SKM-1 treated with dmso at 0.1 percent for 144 hours (cell line): ENCODE data around the gene FERMT2.

Source experiments
- DNase-seq: peaks from one replicate; lab custom pipeline; 2025; ENCODE audit not compliant: unreplicated experiment; lab: John Stamatoyannopoulos, UW

Gene FERMT2

GRCh38 chr14:52902971-52903619, 47.8 kb downstream of the FERMT2 start:
- no peak for DNase-seq

GRCh38 chr14:52901357-52901980, 49.4 kb downstream of the FERMT2 start:
- no peak for DNase-seq

GRCh38 chr14:52900731-52901130, 50.1 kb downstream of the FERMT2 start:
- DNase-seq = no peak

- no peak for DNase-seq
These were observed 52.4 kb downstream of the FERMT2 start for GRCh38 chr14:52898496-52898895.

- no peak for DNase-seq
These were observed 55.9 kb downstream of the FERMT2 start for GRCh38 chr14:52895000-52895399.

- no peak for DNase-seq
These were observed 59.0 kb downstream of the FERMT2 start for GRCh38 chr14:52891800-52892199.

GRCh38 chr14:52888839-52889838, 61.7 kb downstream of the FERMT2 start:
- DNase-seq = no peak

- no peak for DNase-seq
These were observed 62.7 kb downstream of the FERMT2 start for GRCh38 chr14:52888159-52888558.

GRCh38 chr14:52885230-52885629, 65.6 kb downstream of the FERMT2 start:
- DNase-seq = no peak

GRCh38 chr14:52883658-52884057, 67.2 kb downstream of the FERMT2 start:
- DNase-seq = no peak

- no peak for DNase-seq
These were observed 68.0 kb downstream of the FERMT2 start for GRCh38 chr14:52882824-52883223.

GRCh38 chr14:52879958-52880357, 70.9 kb downstream of the FERMT2 start:
- no peak for DNase-seq

GRCh38 chr14:52878946-52879345, 71.9 kb downstream of the FERMT2 start:
- no peak for DNase-seq

GRCh38 chr14:52878469-52878868, 72.4 kb downstream of the FERMT2 start:
- DNase-seq = no peak

GRCh38 chr14:52877628-52878027, 73.2 kb downstream of the FERMT2 start:
- DNase-seq = no peak

- DNase-seq = no peak
These were observed 74.0 kb downstream of the FERMT2 start for GRCh38 chr14:52876806-52877205.

- no peak for DNase-seq
These were observed 74.5 kb downstream of the FERMT2 start for GRCh38 chr14:52876311-52876710.

- DNase-seq = no peak
These were observed 75.1 kb downstream of the FERMT2 start for GRCh38 chr14:52875707-52876106.

GRCh38 chr14:52874389-52874788, 76.5 kb downstream of the FERMT2 start:
- DNase-seq = no peak

- DNase-seq = no peak
These were observed 77.2 kb downstream of the FERMT2 start for GRCh38 chr14:52873694-52874093.

- DNase-seq = no peak
These were observed 77.8 kb downstream of the FERMT2 start for GRCh38 chr14:52873065-52873464.

- no peak for DNase-seq
These were observed 79.2 kb downstream of the FERMT2 start for GRCh38 chr14:52871606-52872005.
